Uterine smooth muscle cell (primary cell): ENCODE measurements around the gene MIPOL1. TPM values are rescaled to one million over a fixed set of nuclear protein-coding genes. Genes with fewer than 3 reads are reported as not detected.

Source experiments
- total RNA-seq: library from RNA; depleted of rRNA; stranded (reverse); fragments of >200 nt; gene quantifications from 2 replicates; pipeline ENCODE4 v1.2.3, GENCODE V29; 2014

MIPOL1 gene, protein sequence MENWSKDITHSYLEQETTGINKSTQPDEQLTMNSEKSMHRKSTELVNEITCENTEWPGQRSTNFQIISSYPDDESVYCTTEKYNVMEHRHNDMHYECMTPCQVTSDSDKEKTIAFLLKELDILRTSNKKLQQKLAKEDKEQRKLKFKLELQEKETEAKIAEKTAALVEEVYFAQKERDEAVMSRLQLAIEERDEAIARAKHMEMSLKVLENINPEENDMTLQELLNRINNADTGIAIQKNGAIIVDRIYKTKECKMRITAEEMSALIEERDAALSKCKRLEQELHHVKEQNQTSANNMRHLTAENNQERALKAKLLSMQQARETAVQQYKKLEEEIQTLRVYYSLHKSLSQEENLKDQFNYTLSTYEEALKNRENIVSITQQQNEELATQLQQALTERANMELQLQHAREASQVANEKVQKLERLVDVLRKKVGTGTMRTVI
- 17.1 and 19.9 TPM in 2 replicates for total RNA-seq

GRCh38 chr14:37197421-37198272, at the start of gene MIPOL1:
MIPOL1 (plus strand) TSS chr14:37197937; CDS start chr14:37247889, 49,952 bp downstream.

GRCh38 chr14:37172024-37172869, 25.5 kb upstream of the MIPOL1 start, which contains the start of gene SLC25A21:
SLC25A21 (minus strand) TSS chr14:37172606.

GRCh38 chr14:37594971-37595808, 397.5 kb downstream of the MIPOL1 start, which contains the start of the genes FOXA1 and TTC6:
FOXA1 (minus strand) TSS chr14:37595249; CDS start chr14:37594972, 277 bp downstream.
TTC6 (plus strand) TSS chr14:37595629; CDS start chr14:37622065, 26,436 bp downstream.

Other genes starting within 250 kb of the MIPOL1 start
- gene SLC25A21, start 25.3 kb upstream of the MIPOL1 start, total RNA-seq = 2.9 and 17.3 TPM in 2 replicates